ENCODE data around the gene ELOVL6. TPM values are rescaled to one million over a fixed set of nuclear protein-coding genes. Genes with fewer than 3 reads are reported as not detected.
"Not testable (repeated sequence)": the region's sequence is repeated elsewhere in the genome, so short reads cannot be mapped to it uniquely, and the experiment has no call there.

Gene ELOVL6
- total and polyA plus RNA-seq, 4 donors: 0.25 to 6.5 (median 2.7) TPM

DNA sequence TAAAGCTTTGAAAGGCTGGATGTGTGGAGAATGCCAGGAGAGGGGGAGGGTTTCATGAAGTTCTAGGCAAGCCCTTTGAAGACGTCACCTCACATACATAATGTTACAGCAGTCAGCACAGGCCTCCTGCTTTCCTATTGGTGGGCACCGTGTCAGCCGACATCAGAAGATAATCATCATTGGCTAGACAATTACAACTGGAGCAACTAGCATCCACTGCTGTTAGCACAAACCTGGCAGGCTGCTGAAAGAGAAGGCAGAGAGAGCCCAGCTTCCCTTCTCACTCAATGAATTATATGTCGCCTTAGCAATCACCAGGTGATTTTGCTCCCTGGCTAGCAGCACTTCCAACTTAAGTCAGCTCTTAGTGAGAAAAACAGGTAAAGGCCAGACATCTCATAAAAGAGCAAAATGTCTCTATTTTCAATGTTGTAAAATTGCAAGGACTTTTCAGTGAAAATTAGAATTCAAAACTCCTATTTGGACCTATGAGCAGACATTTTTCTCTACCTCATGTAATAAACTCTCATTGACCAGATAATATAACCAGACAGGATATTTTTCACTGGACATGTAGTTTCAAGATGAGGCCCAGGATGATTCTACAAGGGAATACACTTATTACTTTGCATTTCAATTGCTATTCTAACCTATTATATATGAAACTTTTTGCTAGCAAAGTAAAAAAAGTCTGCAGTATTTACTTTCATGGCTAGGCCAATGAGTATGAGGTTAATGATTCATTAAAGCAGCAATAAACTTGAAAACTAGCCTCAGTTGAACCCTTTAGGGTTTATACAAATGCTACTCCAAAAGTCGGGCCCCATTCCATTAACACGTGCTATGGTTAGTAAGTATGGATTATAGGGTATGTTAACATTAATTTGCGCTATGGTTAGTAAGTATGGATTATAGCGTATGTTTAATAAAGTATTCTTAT lies 4.3 kb downstream of the ELOVL6 start:
- DNase-seq (peak in 1 of 2 donors; percentile 60), ATAC-seq (ENCODE audit: low FRiP score) (no peak)
- no peak overlapping the region for H3K4me3 ChIP-seq (ENCODE audit: low read length in 2 of 2)
- no peaks in the 10 kb centered on the region for H3K4me1 ChIP-seq (ENCODE audit: control insufficient read depth in 1 of 2, insufficient read depth in 2 of 2, low read length in 2 of 2)
- no peak overlapping the region for H3K27ac ChIP-seq (ENCODE audit: low read depth in 1 of 2, low read length in 2 of 2)
- intact Hi-C loops (cut with DNase I): no loop called here
- no peaks in the 10 kb centered on the region for H3K27me3 ChIP-seq (ENCODE audit: control insufficient read depth in 1 of 2, insufficient read depth in 2 of 2, low read length in 1 of 2)
- no peaks in the 10 kb centered on the region for H3K9me3 ChIP-seq (ENCODE audit: control insufficient read depth, low read length)
- 61 to 62% methylated on average over 8 of the region's 8 CpGs for WGBS, 2 donors
- H3K36me3 ChIP-seq (ENCODE audit: control insufficient read depth in 1 of 2, insufficient read depth in 2 of 2, low read length in 1 of 2): no peaks in the 10 kb centered on the region

DNA sequence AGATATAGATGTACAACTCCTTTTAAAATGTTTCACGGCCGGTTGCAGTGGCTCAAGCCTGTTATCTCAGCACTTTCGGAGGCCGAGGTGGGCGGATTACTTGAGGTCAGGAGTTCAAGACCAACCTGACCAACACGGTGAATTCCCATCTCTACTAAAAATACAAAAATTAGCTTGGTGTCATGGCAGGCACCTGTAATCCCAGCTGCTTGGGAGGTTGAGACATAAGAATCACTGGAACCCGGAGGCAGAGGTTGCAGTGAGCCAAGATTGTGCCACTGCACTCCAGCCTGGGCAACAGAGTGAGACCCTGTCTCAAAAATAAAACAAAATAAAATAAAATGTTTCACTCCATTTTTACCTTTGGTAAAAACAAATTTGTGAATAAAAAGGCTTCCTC lies 5.1 kb downstream of the ELOVL6 start:
- H3K9me3 ChIP-seq (ENCODE audit: control insufficient read depth, low read length); intact Hi-C loops (cut with DNase I); H3K27ac ChIP-seq (ENCODE audit: low read depth in 1 of 2, low read length in 2 of 2); H3K27me3 ChIP-seq (ENCODE audit: control insufficient read depth in 1 of 2, insufficient read depth in 2 of 2, low read length in 1 of 2); H3K4me3 ChIP-seq (ENCODE audit: low read length in 2 of 2); ATAC-seq (ENCODE audit: low FRiP score); H3K36me3 ChIP-seq (ENCODE audit: control insufficient read depth in 1 of 2, insufficient read depth in 2 of 2, low read length in 1 of 2); H3K4me1 ChIP-seq (ENCODE audit: control insufficient read depth in 1 of 2, insufficient read depth in 2 of 2, low read length in 2 of 2); DNase-seq: not testable (repeated sequence)
- WGBS, 2 donors: 68 to 70% methylated on average over 7 of the region's 7 CpGs

DNA sequence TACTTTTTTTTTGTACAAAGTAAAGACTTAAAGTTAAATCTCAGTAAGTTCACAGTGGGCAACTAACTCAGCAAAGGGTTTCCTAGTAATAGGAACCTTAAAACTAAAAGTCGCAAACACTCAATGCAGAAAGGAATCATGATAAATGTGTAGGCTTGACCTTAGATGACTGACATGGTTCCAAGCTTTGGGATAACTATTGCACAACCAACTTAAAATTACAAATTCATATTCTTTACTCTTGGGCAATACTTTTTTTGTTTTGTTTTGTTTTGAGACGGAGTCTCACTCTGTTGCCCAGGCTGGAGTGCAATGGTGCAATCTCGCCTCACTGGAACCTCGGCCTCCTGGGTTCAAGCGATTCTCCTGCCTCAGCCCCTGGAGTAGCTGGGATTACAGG lies 8.2 kb downstream of the ELOVL6 start:
- Histone ChIP-seq H3K27ac (ENCODE audit: low read depth in 1 of 2, low read length in 2 of 2) (no peak overlapping the region), H3K36me3 (ENCODE audit: control insufficient read depth in 1 of 2, insufficient read depth in 2 of 2, low read length in 1 of 2) (no peaks in the 10 kb centered on the region), H3K4me3 (ENCODE audit: low read length in 2 of 2) (no peak overlapping the region), H3K9me3 (ENCODE audit: control insufficient read depth, low read length) (no peaks in the 10 kb centered on the region), H3K27me3 (ENCODE audit: control insufficient read depth in 1 of 2, insufficient read depth in 2 of 2, low read length in 1 of 2) (no peaks in the 10 kb centered on the region), H3K4me1 (ENCODE audit: control insufficient read depth in 1 of 2, insufficient read depth in 2 of 2, low read length in 2 of 2) (no peaks in the 10 kb centered on the region)
- DNase-seq (no peak), ATAC-seq (ENCODE audit: low FRiP score) (no peak)
- intact Hi-C loops (cut with DNase I): no loop called here
- WGBS, 2 donors: 95 to 96% methylated on average over 5 of the region's 5 CpGs

DNA sequence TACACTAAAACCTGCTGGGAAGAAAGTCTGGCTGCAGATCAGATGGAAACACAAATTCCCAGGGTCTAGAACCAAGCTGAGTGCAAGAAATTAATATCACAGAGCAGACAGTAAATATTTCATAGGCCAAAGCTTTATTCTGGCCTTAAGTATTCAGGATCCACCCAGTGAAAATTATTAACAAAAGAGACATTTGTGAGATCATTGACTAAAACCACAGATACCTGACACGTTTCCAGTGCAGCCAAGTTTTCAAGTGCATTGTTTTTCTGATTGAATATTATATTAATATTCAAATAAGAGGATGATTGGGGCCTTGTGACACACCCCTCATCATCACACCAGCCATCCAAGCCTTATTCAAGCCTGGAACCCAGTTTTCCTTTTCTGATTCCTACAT lies 10.3 kb downstream of the ELOVL6 start:
- no peaks in the 10 kb centered on the region for H3K9me3 ChIP-seq (ENCODE audit: control insufficient read depth, low read length)
- no peak overlapping the region for H3K4me3 ChIP-seq (ENCODE audit: low read length in 2 of 2)
- 81 to 87% methylated on average over 1 of the region's 1 CpG for WGBS, 2 donors
- no peak for DNase-seq
- no peaks in the 10 kb centered on the region for H3K27me3 ChIP-seq (ENCODE audit: control insufficient read depth in 1 of 2, insufficient read depth in 2 of 2, low read length in 1 of 2)
- no peak for ATAC-seq (ENCODE audit: low FRiP score)
- no peaks in the 10 kb centered on the region for H3K4me1 ChIP-seq (ENCODE audit: control insufficient read depth in 1 of 2, insufficient read depth in 2 of 2, low read length in 2 of 2)
- intact Hi-C loops (cut with DNase I): no loop called here
- no peaks in the 10 kb centered on the region for H3K36me3 ChIP-seq (ENCODE audit: control insufficient read depth in 1 of 2, insufficient read depth in 2 of 2, low read length in 1 of 2)
- H3K27ac ChIP-seq (ENCODE audit: low read depth in 1 of 2, low read length in 2 of 2): no peak overlapping the region

DNA sequence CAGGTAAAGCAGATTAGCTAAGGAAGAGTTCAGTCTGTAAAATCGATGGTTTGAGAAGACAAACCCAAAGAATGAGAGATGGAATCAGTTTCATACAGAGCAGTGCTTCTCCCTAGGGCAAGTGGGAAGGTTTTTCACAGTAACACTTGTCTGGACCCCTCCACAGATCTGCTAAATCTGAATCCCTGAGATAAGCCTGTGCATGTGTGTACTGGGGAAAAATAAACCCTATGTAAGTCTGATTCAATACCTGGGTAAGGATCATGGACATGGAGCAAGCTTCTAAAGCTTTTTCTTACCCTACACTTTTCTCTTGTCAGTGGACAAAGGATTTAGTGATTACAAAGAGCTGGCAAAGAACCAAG lies 13.6 kb downstream of the ELOVL6 start:
- Histone ChIP-seq H3K27ac (ENCODE audit: low read depth in 1 of 2, low read length in 2 of 2) (no peak overlapping the region), H3K27me3 (ENCODE audit: control insufficient read depth in 1 of 2, insufficient read depth in 2 of 2, low read length in 1 of 2) (no peaks in the 10 kb centered on the region), H3K9me3 (ENCODE audit: control insufficient read depth, low read length) (no peaks in the 10 kb centered on the region), H3K4me1 (ENCODE audit: control insufficient read depth in 1 of 2, insufficient read depth in 2 of 2, low read length in 2 of 2) (no peaks in the 10 kb centered on the region), H3K36me3 (ENCODE audit: control insufficient read depth in 1 of 2, insufficient read depth in 2 of 2, low read length in 1 of 2) (no peaks in the 10 kb centered on the region), H3K4me3 (ENCODE audit: low read length in 2 of 2) (no peak overlapping the region)
- 83 to 85% methylated on average over 1 of the region's 1 CpG for whole genome bisulfite sequencing, 2 donors
- DNase-seq: no peak
- intact Hi-C loops (cut with DNase I): no loop called here
- ATAC-seq (ENCODE audit: low FRiP score): no peak

DNA sequence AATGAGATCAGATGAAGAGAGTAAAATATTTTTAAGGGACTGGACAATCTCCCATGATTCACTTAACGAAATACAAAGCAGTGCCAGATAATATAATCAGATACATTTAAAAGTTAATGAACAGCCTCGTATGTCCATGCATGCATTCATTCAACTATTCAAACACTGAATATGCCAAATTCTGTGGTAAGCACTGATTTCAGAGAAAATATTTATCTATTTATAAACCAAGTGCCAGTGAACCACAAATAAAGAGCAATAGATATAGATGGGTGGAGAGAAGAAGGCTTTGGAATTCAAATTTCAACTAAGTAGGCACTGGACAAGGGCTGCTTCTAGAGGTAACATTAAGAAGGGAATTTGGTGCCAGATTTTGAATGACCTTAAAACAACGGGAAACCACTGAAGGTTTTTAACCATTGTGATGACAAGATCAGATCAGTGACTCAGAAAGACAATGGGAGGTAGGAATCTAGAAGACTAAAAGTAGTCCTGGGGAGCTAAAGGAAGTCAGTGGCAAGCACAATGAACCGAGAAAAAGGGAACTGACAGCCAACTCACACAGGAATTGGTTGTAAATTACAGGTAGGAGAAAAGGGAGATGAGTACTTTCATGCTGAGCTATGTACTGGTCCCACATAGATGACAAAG lies 14.2 kb downstream of the ELOVL6 start:
- no peaks in the 10 kb centered on the region for H3K9me3 ChIP-seq (ENCODE audit: control insufficient read depth, low read length)
- 63 to 68% methylated on average over 4 of the region's 4 CpGs for WGBS, 2 donors
- intact Hi-C loops (cut with DNase I): no loop called here
- no peak for ATAC-seq (ENCODE audit: low FRiP score)
- DNase-seq: no peak
- no peaks in the 10 kb centered on the region for H3K27me3 ChIP-seq (ENCODE audit: control insufficient read depth in 1 of 2, insufficient read depth in 2 of 2, low read length in 1 of 2)
- no peak overlapping the region for H3K27ac ChIP-seq (ENCODE audit: low read depth in 1 of 2, low read length in 2 of 2)
- no peaks in the 10 kb centered on the region for H3K36me3 ChIP-seq (ENCODE audit: control insufficient read depth in 1 of 2, insufficient read depth in 2 of 2, low read length in 1 of 2)
- H3K4me1 ChIP-seq (ENCODE audit: control insufficient read depth in 1 of 2, insufficient read depth in 2 of 2, low read length in 2 of 2): no peaks in the 10 kb centered on the region
- H3K4me3 ChIP-seq (ENCODE audit: low read length in 2 of 2): no peak overlapping the region

DNA sequence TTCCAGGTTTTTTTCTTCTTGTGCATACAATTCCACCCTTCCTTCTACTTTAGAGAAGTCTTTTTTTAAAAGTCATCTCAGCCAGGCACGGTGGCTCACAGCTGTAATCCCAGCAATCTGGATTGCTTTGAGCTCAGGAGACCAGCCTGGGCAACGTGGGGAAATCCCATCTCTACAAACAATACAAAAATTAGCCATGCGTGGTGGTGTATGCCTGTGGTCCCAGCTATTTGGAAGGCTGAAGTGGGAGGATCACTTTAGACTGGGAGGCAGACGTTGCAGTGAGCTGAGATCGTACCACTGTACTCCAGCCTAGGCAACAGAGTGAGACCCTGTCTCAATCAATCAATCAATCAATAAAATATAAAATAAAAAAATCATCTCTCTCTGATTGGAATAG lies 14.8 kb downstream of the ELOVL6 start:
- no peaks in the 10 kb centered on the region for H3K9me3 ChIP-seq (ENCODE audit: control insufficient read depth, low read length)
- ATAC-seq (ENCODE audit: low FRiP score) (no peak), DNase-seq (no peak)
- no peak overlapping the region for H3K27ac ChIP-seq (ENCODE audit: low read depth in 1 of 2, low read length in 2 of 2)
- WGBS, 2 donors: 74 to 80% methylated on average over 5 of the region's 5 CpGs
- intact Hi-C loops (cut with DNase I): no loop called here
- H3K27me3 ChIP-seq (ENCODE audit: control insufficient read depth in 1 of 2, insufficient read depth in 2 of 2, low read length in 1 of 2): no peaks in the 10 kb centered on the region
- H3K36me3 ChIP-seq (ENCODE audit: control insufficient read depth in 1 of 2, insufficient read depth in 2 of 2, low read length in 1 of 2): no peaks in the 10 kb centered on the region
- no peaks in the 10 kb centered on the region for H3K4me1 ChIP-seq (ENCODE audit: control insufficient read depth in 1 of 2, insufficient read depth in 2 of 2, low read length in 2 of 2)
- no peak overlapping the region for H3K4me3 ChIP-seq (ENCODE audit: low read length in 2 of 2)

DNA sequence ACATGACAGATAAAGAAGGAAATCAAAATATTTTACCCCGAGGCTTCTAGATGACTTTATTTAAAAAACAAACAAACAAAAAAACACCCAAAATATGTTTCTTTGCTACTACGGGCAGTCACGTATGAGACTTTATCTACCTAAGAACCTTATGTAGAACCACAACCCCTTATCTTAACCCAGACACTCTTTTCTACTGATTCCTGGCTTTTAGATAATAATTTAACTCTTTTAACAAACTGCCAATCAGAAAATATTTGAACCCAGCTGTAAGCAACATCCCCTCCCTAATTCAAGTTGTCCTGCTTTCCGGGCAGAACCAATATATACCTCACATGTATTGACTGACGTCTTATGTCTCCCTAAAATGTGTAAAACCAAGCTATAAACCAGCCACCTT lies 15.4 kb downstream of the ELOVL6 start:
- intact Hi-C loops (cut with DNase I): no loop called here
- no peaks in the 10 kb centered on the region for H3K27me3 ChIP-seq (ENCODE audit: control insufficient read depth in 1 of 2, insufficient read depth in 2 of 2, low read length in 1 of 2)
- ATAC-seq (ENCODE audit: low FRiP score): no peak

DNA sequence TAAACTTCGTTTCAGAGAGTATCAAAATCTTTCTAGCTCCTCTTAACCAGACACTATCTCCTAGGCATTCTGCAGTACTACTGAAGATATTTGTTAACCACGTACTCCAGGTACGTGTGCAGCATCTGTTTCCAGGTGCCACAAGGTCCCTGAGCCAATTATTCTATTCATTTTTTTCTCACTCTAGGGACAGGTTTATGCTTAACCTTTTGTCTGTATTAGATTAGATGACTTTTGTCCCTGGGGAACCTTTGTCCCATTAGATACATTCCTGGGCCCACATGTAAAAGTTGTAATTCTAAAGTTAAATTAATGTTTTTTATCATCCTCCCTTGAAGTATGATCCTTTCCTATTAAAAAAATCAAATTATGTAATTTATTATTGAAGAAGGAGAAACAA lies 16.5 kb downstream of the ELOVL6 start:
- no peaks in the 10 kb centered on the region for H3K36me3 ChIP-seq (ENCODE audit: control insufficient read depth in 1 of 2, insufficient read depth in 2 of 2, low read length in 1 of 2)
- intact Hi-C loops (cut with DNase I): no loop called here
- no peaks in the 10 kb centered on the region for H3K27me3 ChIP-seq (ENCODE audit: control insufficient read depth in 1 of 2, insufficient read depth in 2 of 2, low read length in 1 of 2)
- no peaks in the 10 kb centered on the region for H3K4me1 ChIP-seq (ENCODE audit: control insufficient read depth in 1 of 2, insufficient read depth in 2 of 2, low read length in 2 of 2)
- no peak overlapping the region for H3K27ac ChIP-seq (ENCODE audit: low read depth in 1 of 2, low read length in 2 of 2)
- DNase-seq: no peak
- no peak for ATAC-seq (ENCODE audit: low FRiP score)
- H3K4me3 ChIP-seq (ENCODE audit: low read length in 2 of 2): no peak overlapping the region
- no peaks in the 10 kb centered on the region for H3K9me3 ChIP-seq (ENCODE audit: control insufficient read depth, low read length)
- 86 to 93% methylated on average over 3 of the region's 3 CpGs for WGBS, 2 donors

More for the DNA sequence above, 15.4 kb downstream of the ELOVL6 start:
- DNase-seq: no peak
- Histone ChIP-seq H3K9me3 (ENCODE audit: control insufficient read depth, low read length) (no peaks in the 10 kb centered on the region), H3K4me3 (ENCODE audit: low read length in 2 of 2) (no peak overlapping the region), H3K4me1 (ENCODE audit: control insufficient read depth in 1 of 2, insufficient read depth in 2 of 2, low read length in 2 of 2) (no peaks in the 10 kb centered on the region), H3K36me3 (ENCODE audit: control insufficient read depth in 1 of 2, insufficient read depth in 2 of 2, low read length in 1 of 2) (no peaks in the 10 kb centered on the region), H3K27ac (ENCODE audit: low read depth in 1 of 2, low read length in 2 of 2) (no peak overlapping the region)
- WGBS, 2 donors: 77 to 88% methylated on average over 5 of the region's 5 CpGs

Measured in aorta (tissue), 5 donors.